ENCODE data around the gene PNCK. TPM values are rescaled to one million over a fixed set of nuclear protein-coding genes. Genes with fewer than 3 reads are reported as not detected.
"Not testable (repeated sequence)": the region's sequence is repeated elsewhere in the genome, so short reads cannot be mapped to it uniquely, and the experiment has no call there.

Gene PNCK
- total RNA-seq, 1 donor from 2014 or later = 24.1 TPM

DNA sequence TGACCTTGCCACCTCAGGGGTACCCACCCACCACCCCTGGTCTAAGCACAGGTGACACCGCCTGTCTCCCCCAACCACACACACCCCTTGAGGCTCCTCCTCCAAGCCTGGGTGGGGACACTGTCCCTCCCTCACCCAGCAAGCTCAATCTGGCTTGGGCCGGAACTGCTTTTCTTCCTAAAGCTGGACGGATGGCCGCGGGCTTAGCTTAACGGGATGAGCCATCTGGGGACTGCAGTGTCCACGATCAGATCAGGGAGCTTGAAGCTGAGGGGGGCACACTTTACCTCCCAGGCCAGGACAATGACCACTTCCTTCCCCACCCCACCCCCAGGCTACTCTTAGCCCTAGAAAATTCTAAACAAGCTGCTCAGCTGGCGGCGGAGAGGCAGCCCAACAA, 13.1 kb upstream of the PNCK start:
- peak; percentile 54 for DNase-seq (ENCODE audit: low spot score)

DNA sequence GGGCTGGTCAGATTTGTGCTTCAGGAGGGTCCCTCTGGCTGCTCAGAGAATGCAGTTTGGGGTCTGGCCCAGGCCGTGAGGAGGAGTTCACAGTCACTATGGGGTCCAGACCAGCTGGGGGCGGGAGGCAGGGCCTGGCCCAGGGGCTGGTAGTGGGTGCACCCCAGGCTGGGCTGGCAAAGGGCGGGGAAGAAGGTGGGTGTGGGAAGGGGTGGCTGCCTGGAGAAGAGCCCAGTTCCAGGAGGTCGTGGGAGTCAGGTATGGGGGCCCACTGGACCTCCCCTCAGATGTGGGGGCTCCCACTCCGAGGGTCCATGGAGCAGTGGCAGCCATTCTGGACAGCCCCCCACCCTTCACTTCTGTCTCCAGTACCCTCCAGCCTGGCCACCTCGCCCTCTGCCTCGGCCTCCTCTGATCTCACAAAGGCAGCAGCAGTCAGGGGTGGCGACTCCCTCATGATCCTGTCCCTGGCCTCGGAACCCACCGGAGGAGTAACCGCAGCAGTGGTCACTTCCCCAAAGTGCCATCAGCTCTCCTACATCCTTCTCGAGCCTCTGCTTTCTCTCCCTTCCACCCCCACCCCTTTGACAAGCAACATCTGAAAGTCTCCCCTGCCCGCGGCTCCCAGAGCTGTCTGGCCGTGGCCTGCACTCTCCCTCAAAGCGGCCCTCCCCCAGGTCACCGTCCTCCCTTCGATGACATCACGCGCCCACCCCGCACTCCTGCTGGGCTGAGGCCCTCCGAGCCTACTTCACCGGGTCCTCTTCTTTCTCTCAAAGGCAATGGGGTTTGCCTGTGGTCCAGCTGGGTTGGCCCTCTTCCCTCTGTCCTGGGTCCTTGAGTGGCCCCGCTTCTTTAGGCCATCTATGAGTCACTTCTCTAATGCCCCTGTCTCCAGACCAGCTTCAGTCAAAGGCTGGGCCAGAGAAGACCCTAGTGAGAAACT, 12.4 kb upstream of the PNCK start:
- no peak for DNase-seq (ENCODE audit: low spot score)

- DNase-seq (ENCODE audit: low spot score) = no peak
These were observed 11.5 kb upstream of the PNCK start for GRCh38 chrX:153685156-153685536.

GRCh38 chrX:153684467-153685155, 11.0 kb upstream of the PNCK start:
- DNase-seq (ENCODE audit: low spot score) = no peak

- not testable (repeated sequence) for DNase-seq (ENCODE audit: low spot score)
These were observed 9.9 kb upstream of the PNCK start for GRCh38 chrX:153683486-153683885.

GRCh38 chrX:153681175-153681574, 7.6 kb upstream of the PNCK start:
- DNase-seq (ENCODE audit: low spot score) = no peak

GRCh38 chrX:153674219-153674851, 722 bp upstream of the PNCK start:
- DNase-seq (ENCODE audit: low spot score) = no peak

GRCh38 chrX:153672531-153673427, 834 bp downstream of the PNCK start:
- DNase-seq (ENCODE audit: low spot score) = no peak

DNA sequence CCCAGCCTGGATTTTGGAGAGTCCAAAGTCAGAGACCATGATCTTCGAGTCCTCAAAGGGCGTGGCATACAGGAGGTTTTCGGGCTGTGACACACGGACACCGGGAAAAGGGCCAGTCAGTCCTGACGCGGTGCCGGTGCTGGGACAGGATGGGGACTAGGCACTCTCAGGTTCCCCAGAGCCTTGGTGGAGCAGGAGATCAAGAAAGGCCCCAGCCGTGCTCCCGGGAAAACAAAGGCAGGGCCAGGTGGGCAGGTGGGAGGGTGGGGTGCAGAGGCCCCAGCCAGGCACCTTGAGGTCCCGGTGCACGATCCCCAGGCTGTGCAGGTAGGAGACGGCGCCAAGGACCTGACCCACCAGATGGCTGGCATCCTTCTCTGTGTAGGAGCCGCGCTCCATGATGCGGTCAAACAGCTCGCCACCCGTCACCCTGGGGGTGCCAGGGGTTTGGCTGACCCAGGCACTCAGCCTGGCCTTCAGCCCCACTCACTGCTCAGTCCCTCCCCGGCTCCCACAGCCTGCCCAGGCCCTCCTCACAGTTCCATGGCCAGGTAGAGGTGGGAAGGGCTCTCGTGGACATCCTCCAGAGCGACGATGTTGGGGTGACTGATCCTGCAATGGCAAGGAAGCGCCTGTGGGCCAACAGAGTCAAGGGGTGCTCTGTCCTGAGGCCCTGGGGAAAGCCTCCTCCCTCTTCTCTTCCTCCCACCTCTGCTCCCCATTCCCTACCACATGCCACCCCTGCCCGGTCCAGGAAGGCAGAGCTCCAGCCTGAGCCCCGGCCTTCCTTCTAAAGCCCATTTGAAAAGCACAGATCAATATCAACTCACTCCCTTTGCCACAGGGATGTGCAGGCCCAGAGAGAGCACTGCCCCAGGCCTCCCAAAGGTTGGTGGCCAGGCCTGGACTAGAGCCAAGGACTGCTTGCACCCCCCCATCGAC, 1.8 kb downstream of the PNCK start:
- no peak for DNase-seq (ENCODE audit: low spot score)

- DNase-seq (ENCODE audit: low spot score) = no peak
These were observed 2.6 kb downstream of the PNCK start for GRCh38 chrX:153670748-153671588.

DNA sequence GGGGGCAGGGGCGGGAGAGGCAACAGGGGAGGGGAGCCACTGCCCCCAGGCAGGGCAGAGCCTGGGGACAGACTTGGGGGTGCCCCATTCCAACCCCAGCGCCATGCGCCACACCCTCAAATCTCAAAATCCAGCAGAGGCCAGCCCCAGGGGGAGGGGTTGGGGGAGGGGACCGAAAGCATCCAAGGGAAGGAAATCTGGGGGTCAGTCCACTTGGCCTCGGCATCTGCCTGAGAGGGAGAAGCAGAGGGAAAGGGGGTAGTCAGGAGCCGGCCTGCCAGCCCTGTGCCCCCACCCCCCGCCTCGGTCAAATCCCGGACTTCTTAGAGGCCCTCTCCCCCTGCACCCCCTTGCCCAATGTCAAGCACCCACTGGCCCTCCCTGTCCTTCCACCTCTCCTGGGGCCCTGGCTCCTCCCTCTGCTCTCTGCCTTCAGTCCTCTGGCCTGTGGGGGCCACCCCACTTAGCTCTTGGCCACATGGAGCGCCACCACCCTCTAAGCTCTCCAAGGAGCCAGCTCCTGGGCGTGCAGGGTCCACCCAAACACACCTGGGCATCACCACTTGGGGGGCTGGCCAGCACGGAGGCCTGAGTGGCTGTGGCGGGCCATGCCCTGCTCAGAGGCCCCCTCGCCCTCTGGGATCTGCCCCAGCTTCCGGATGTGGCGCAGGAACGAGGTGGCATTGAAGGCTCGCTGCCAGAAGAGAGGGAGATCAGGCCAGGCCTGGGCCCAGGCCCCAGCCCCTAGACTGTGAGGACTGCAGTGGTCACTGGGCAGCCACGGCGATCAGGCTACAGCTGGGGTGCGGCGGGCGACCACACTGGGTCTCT, 3.5 kb downstream of the PNCK start:
- no peak for DNase-seq (ENCODE audit: low spot score)

- DNase-seq (ENCODE audit: low spot score) = no peak
These were observed 4.3 kb downstream of the PNCK start for GRCh38 chrX:153669174-153669890.

DNA sequence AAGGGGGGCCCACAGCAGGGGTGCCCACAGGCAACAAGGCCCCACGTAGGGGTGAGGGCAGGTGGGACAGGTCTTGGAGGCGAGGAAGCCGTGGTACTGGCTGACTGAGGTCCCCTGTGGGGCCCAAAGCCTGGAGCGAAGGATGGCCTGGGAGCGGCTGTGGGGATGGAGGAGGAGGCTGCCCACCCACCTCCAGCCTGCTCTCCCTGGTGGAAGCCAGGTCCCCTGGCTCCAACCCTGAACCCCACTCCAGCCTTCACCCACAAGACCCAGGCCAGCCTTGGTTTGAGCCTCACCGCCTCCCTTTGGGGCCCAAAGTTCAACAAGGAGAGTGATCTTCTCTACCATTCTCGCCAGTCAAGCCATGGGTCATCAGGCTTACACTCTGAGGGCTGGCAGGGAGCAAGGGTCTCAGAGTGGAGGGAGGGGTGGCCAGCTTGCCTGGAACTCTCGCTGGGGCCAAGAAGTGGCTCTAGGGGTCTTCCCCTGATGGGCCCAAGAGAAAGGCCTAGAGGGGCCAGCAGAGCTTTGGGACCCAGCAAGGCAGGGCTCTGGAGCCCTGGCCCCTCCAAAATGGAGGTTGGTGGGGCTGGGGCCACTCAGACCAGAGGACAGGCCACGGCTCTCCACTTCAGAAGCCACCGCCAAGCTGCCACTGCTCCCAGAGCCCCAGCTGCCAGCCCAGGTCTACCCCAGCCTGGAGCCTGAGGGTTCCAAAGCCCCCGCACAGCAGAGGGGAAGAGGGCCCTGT, 5.0 kb downstream of the PNCK start:
- DNase-seq (ENCODE audit: low spot score) = no peak

GRCh38 chrX:153667956-153668396, 5.6 kb downstream of the PNCK start:
- DNase-seq (ENCODE audit: low spot score) = peak; percentile 89

DNA sequence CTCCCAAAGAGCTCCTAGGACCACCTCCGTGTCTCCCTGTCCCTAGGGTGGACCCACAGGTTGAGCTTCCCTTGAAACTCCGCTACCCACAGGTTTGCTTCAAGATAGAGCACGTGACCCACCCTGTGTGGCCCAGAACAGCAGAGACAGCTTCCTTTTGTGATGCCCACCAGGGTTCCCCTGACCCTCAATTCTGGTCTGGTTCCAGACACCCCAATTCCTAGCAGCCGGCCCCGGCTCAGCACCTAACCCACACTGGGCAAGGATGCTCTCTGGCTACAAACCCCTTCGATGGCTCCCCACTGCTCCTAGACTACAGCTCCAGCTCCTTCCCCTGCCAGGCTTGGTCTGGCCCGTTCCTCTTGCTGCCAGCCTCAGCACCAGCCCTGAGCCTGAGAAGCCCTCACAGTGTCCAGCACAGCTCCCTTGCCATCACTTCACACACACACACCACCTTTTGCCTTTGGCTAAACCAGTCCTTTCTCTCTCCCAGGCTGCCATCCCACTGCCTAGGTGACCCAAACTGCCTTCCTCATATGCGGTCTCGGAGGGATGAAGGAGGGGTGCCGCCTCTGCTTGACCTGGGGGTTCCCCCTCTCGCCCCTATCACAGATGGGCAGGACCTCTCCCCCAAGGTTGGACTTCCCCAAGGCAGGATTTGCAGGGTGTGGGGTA, 6.2 kb downstream of the PNCK start:
- no peak for DNase-seq (ENCODE audit: low spot score)

DNA sequence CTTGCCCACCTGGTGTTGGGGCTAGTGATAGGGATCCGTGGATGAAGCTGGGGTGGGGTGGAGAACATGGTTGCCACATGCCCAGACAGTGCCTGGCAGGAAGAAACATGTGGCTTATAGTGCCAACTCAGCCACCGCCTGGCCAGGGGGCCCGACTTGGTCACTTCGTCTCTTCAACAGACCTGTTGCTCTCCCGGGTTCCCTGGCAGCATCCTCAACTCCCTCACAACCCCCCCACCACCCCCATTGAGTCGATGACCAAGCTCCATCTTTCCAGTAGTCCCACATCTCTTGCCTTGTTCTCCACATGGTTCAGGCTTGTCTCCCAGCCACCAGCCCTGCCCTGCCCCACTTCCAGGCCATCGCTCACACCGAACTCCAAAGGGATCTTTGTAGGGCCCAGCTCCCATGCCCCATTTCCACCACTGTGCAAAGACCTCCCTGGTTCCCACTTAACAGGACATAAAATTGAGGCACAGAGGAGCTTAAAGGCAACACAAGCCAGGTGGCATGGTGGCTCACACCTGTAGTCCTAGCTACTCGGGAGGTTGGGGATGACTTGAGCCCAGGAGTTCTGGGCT, 7.8 kb downstream of the PNCK start:
- no peak for DNase-seq (ENCODE audit: low spot score)

Measured in umbilical cord (tissue), 2 donors.